HG02852 (cell line): ENCODE results near the gene TMEM271.
"Not testable (repeated sequence)": the region's sequence is repeated elsewhere in the genome, so short reads cannot be mapped to it uniquely, and the experiment has no call there.

Experiments used
- ATAC-seq: cut with Tn5 transposase; IDR thresholded peaks from one replicate; pipeline ENCODE4 v1.9.1; 2021; ENCODE audit warnings: mild to moderate bottlenecking, moderate library complexity; ENCODE audit not compliant: unreplicated experiment

TMEM271 gene

DNA sequence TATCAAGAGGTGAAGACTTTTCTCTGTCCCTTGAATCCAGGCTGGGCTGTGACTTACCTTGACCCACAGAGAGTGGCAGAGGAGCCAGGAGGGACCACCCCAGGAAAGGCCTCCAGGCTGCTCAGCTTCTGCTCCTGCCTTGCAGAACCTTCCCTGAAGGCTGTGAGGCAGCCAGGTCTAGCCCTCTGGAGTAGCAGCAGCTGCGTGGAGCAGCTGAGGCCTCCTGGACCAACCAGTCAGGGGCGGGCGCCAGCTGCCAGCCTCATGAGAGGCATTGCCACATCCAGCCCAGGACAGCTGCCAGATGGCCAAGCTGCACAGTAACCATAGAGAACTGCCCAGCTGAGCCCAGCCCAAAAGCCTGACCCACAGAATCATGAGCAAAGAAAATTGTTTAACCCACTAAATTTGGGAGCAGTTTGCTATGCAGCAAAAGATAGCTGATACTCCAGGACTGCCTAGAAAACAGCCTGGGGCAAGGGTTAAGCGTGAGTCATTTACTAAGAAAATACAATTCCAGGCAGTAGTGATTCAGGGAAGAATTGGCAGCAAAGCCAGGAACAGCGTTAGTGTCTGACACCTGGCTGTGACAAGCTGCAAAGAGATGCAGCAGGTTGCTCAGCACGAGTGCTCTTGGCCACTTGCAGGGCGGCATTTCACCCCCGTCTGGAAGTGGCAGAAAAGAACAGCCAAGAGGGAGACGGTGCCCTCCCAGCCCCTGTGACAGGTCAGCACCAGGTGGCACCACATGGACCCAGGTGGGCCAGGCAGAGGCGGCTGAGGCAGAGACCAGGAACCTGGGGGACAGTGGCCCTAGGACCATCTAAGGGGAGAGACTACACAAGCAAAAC is 34.5 kb upstream of the TMEM271 start:
- ATAC-seq, result no peak

DNA sequence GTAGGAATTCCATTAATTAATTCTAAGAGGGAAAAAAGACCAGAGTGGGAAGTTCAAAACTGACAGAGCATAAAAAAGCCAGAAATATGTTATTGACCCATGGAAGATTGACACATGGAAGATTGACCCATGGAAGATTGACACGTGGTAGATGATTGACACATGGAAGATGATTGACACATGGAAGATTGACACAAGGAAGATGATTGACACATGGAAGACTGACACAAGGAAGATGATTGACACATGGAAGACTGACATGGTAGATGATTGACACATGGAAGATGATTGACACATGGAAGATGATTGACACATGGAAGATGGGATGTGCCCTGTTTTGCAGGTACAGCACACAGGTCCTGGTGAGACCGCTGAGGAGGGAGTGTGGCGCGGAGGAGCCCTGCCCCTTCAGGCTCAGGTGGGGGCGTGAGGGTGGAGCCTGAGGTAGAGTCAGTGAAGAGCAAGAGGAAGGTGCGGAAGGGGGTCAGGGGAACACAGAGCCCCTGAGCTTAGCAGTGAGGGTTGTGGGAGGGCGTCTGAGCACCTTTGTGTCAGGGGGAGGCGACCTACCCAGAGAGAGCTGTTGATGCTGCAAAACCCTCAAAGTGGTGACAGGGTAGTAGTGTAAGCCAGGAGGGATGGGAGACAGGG is 33.4 kb upstream of the TMEM271 start:
- ATAC-seq, result no peak

DNA sequence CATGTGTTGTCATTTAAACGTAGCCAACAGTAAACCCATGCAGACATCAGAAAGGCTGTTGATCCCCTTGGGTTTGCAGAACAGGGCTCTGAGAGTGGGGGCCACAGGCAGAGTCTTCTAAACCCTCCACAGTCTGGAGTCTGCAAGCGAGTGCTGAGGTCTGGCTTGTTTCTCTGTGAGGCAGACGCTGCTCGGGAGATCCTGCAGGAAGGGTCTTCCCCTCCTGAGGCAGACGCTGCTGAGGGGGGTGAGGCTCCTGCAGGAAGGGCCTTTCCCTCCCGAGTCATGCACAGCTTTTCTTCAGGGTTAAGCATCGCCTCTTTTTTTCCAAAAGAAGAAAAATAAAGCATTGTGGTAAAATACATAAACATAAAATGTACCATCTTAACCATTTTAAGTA is 32.1 kb upstream of the TMEM271 start:
- no peak for ATAC-seq

DNA sequence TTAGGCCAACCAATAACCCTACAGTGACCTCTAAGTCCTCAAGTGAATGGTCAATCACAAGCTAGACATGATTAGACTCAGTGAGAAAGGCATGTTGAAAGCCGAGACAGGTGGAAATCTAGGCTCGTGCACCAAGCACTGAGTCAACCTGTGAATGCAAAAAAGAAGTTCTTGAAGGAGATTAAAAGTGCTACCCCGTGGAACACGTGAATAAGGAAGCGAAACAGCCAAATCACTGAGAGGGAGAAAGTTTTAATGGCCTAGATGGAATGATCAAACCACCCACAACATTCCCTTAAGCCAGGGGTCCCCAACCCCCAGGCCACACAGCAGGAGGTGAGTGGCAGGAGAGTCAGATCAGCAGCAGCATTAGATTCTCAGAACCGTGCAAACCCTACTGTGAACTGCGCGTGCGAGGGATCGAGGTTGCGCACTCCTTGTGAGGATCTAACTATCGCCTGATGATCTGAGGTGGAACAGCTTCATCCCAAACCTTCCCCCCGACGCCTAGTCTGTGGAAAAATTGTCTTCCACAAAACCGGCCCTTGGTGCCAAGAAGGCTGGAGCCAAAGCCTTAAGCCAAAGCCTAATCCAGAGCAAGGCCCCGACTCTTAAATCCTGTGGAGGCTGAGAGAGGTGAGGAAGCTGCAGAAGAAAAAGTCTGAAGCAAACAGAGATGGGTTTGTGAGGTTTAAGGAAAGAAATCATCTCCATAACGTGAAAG is 29.8 kb upstream of the TMEM271 start:
- ATAC-seq, result no peak

DNA sequence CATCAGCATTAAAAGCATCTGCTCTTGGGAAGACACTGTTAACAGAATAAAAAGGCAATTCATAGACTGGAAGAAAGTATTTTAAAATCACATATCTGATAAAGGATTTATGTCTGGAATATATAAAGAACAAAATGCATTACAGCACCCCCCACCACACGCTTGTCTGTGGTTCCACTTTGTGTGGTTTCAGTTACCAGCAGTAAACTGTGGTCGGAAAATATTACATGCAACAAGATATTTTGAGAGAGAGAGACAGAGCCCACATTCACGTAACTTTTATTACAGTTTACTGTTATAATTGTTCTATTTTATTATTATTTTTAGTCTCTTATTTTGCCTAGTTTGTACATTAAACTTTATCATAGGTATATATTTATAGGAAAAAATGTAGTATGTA is 28.0 kb upstream of the TMEM271 start:
- no peak for ATAC-seq

DNA sequence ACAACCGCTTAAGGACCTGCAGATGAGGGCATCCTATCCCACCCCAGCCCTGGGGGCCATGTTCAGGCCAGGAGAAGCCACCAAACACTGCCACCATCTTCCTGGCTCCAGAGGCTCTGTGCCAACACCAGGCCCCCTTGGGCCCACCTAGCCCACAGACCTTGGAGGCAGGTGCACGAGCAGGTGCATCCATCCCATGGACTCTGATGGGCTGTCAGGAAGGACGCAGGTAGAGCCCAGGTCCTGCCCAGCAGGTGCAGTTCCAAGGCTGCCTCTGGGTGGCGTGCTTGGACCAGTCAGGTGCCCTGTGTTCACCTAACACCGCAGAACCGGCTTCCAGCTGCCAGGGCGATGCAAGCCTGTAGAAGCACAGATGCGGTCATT is 26.5 kb upstream of the TMEM271 start:
- ATAC-seq, result no peak

DNA sequence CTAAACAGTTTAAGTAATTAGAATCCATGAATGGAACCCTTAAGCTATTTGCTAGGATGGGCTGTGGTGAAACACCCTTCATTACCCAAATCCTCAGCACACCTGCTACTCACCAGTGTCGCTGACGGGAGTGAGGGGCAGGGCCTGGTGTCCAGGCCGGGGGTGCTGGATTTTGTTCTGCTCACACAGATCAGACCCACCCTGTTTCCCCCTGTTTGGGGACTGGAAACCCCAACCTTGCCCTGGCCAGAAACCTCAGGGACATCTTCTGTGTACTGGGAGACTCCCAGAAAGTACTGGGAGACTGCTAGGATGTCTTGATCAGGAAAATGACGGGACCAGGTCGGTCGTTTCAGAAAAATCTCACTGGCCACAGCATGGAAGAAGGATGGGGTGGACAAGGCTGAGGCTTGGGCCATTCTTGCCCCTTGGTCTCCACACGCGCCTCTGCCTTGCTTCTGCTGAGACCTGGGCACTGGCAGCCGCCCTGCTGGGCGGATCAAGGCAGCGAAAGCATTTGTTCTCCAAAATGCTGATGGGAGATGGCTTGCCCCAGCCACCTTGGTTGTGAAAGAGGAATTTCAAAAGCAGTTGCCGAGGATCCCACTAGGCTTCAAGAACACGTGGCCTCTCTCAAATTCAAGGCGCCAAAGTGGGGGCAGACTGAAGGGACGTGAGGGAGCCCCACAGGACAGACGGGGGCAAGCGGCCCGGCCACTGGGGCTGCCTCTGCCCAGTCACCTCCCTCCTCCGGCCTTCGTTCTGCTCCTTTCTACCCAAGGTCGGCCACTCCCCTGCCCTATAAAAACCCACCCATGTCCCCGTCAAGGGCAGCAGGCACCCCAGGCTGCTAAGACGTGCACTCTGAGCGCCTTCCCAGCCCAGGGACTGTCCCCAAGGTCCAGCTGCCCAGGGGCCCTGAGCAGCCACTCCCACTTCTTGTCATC is 25.8 kb upstream of the TMEM271 start:
- ATAC-seq, result no peak

DNA sequence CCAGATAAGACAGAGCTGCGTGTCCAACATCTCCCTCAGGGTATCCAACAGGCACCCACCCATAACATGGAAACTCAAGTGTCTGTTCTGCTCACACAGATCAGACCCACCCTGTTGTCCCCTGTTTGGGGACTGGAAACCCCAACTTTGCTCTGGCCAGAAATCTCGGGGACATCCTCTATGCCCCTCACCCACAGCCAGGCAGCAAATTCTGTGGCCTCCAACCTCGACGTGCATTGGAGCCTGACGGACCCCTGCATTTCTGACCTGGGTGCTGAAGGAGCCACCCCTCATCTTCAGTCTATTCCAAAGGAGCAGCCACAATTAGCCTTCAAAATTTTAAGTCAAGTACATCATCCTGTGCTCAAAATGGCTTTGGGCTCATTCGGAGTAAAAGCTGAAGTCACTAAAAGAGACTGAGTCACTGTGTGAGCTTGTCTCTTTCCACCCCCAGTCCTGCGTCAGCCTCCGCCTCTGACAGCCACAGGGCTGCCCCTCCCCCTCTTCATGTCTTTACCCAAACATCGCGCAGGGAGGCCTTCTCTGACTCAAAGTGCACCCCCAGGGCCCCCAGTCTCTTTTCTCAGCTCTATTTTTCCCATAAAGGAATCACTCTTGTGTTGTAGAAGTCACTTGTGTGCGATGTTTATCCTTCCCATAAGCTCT is 24.9 kb upstream of the TMEM271 start:
- ATAC-seq, result no peak

DNA sequence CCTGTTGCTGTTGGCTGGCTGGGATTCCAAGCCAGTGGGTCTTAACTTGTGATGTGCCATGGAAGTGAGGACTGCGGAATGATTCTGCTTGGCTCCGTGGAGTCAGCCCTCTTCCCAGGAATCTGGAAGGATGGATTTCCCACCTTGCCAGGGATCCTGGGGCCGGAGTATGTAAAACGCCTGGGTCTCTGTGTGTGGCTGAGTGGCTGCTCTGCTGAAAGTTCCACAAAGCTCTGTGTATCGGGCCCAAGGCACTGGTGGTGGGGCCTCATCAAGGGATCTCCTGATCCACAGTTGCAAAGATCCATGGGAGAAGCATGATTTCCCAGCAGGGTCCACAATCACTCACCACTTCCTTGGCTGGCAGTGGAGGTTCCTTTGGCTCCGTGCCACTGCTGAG is 24.1 kb upstream of the TMEM271 start:
- ATAC-seq, result no peak

DNA sequence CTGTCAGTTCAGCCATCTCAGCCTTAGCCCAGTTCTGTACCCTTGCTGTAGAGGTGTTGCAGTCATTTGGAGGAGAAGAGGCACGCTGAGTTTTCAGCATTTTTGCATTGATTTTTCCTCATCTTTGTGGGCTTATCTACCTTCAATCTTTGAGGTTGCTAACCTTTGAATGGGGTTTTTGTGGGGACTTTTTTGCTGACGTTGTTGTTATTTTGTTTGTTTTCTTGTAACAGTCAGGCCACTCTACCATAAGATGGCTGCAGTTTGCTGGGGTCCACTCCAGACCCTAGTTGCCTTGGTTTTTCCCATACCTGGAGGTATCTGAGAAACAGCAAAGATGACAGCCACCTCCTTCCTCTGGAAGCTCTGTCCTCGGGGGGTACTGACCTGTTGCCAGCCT is 22.8 kb upstream of the TMEM271 start:
- no peak for ATAC-seq

DNA sequence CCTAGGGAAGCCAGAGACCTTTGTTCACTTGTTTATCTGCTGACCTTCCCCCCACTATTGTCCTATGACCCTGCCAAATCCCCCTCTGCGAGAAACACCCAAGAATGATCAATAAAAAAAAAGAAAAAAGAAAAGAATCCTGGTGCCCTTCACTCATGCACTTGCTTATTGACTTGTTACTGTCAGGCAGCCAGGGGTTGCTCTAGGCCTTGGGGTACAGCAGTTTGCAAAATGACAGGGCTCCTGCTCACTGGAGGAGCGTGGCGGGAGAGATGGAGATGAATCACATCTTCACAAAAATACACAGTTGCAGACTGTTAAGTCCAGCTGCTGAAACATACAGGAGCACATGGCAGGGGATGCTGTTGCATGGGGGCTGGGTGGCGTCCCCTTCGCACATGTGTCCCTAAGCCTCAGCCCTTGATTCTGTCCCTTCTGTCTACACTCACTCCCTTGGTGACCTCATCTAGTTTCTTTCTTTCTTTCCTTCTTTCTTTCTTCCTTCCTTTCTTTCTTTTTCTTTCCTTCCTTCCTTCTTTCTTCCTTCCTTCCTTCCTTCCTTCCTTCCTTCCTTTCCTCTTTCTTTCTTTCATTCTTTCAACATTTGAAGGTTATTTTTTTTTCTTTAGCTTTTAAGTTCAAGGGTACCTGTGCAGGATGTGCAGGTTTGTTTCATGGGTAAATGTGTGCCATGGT is 16.9 kb upstream of the TMEM271 start:
- ATAC-seq, result no peak

DNA sequence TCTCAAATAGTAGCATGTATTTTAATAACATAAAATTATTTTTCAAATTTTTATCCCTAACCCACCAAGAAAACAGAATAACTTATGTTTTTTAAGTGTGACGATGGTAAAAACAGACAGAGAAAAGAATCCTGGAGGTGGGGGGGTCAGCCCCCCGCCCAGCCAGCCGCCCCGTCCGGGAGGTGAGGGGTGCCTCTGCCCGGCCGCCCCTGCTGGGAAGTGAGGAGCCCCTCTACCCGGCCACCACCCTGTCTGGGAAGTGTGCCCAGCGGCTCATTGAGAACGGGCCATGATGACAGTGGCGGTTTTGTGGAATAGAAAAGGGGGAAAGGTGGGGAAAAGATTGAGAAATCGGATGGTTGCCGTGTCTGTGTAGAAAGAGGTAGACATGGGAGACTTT is 16.1 kb upstream of the TMEM271 start:
- not testable (repeated sequence) for ATAC-seq

DNA sequence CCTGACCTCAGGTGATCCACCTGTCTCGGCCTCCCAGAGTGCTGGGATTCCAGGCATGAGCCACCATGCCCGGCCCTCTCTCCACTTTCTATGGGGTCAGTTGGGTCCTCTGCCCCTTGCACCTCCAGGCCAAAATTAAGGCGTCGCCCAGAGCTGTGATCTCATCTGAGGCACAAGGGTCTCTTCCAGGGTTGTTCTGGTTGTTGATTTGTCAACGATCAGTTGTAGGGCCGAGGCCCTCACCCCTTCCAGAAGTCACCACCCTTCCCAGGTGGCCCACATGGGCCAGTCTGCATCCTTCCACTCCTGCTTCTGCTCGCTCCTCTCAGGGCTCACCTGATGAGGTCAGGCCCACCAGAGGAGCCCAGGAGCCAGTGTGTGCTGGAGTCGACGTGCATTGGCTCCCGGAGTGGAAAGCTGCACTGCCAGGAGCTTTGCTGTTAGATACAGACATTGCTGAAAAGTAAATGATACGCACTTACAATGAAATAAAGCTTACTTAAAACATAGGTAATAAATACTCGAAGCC is 14.3 kb upstream of the TMEM271 start:
- no peak for ATAC-seq

DNA sequence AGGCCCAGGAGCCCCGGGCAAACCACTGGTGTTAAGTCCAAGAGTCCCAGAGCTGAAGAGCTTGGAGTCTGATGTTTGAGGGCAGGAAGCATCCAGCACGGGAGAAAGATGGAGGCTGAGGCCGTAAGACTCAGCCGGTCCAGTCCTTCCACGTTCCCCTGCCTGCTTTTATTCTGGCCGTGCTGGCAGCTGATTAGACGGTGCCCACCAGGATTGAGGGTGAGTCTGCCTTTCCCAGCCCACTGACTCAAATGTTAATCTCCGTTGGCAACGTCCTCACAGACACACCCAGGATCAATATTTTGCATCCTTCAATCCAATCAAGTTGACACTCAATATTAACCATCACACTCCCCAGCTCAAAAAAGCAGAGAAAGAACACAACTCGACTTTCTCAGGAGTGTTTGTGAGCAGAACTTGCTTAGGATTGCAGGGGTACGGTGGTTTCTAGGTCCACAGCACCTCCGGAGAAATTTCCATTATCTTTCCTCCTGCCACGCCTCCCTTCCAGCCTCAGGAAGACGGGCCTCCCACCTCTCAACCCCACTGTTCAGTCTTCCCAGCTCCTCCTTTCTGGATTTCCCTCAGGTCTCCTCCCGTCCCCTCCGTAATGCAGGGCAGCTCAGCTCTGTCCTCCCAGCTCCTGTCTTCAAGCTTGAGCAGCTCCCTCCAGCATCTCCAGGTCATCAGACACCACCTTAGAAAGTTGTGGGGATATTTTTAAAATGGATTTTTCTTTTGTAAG is 13.3 kb upstream of the TMEM271 start:
- ATAC-seq, result no peak

DNA sequence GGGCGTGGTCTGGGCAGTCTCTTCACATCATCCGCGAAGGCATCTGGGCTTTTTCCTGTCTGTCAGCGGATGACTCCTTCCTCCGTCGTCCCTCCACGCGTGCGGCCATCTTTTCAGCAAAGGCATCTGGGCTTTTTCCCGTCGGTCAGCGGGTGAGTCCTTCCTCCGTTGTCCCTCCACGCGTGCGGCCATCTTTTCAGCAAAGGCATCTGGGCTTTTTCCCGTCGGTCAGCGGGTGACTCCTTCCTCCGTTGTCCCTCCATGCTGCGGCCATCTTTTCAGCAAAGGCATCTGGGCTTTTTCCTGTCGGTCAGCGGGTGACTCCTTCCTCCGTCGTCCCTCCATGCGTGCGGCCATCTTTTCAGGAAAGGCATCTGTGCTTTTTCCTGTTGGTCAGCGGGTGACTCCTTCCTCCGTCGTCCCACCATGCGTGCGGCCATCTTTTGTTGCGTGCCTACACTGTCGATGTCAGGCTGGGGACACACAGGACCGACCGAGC is 12.3 kb upstream of the TMEM271 start:
- ATAC-seq, result no peak

DNA sequence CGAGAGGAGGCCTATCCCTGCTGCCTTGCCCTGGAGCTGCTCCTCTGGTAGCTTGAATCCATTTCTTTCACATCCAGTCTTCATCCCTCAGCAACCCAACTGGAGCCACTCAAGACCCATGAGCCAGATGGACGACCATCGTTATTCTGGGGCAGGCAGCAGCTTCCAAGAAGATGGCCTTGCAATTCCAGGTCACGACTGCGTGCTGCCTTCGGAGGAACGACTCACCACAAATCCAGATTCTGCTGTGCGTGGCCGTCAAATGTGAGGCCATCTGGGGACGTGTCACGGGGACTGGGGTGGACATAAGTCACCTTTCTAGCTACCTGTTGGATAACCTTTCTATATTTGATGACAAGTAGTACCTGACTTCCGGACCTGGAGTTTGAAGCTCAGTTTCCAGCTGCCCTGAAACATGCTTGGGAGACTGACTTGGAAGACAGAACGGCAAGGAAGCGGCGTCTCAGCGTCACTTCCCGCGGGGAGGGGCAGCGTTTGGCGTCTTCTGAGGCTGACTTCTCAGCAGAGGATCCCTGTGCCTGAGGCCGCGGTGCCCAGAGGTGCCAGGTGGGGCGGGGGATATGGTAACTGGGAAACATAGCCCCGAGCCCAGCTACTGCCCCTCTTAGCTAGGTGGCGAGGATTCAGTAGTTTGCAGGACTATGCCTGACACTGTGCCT is 11.7 kb upstream of the TMEM271 start:
- ATAC-seq, result no peak

DNA sequence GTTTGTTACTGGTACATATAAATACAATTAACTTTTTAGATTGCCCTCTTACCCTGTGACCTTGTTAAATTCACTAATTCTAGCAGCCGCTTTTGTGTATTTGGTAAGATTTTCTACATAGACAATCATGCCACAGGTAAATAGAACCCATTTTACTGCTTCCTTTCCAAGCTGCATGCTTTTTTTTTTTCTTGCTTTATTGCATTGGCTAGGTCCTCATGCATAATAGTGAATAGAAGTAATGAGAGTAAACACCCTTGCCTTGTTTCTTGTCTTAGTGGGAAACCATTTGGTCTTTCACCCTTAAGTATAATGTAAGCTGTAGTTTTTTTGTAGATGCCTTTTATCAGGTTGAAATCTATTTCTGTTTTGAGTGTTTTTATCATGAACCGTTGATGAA is 7.7 kb upstream of the TMEM271 start:
- no peak for ATAC-seq

DNA sequence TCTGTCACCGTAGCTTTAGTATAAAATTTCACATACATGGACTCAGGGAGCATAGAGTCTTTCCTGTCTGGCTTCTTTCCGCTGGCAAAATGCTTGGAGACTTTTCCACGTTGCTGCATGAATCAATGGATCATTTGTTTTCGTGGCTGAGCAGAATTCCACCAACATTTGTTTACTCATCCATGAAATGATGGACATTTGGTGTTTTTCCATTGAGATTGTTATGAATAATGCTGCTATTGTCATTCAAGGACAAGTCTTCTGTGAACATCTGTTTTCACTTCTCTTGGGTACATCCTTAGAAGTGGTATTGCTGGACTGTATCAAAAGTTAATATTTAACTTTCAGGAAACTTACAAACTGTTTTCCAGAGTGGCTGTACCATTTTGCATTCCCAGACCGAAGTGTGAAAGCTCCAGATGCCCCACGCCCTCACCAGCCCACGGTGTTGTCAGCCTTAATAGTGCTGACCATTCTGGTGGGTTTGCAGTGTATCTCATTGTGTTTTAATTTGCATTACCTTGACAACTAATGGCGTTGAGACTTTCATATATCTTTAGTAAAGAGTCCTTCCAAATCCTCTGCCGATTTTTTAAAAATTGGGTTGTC is 5.8 kb upstream of the TMEM271 start:
- no peak for ATAC-seq
